Endothelial cell of umbilical vein (primary cell): ENCODE measurements around the gene PRPF18. TPM values are rescaled to one million over a fixed set of nuclear protein-coding genes. Genes with fewer than 3 reads are reported as not detected.

Experiments used
- BruUV-seq: library from RNA; stranded (reverse); fragments of 400-500 nt; replicated peaks from 2 replicates; lab custom pipeline; 2021; lab: Mats Ljungman, UMichigan
- CTCF ChIA-PET: fragments of 300-600, 350-600 bp; sonication (Branson Sonifier 250); formaldehyde crosslinking; loops from one replicate; lab custom pipeline; 2021; ENCODE audit warnings: antibody characterized with exemption, inconsistent platforms; lab: Charles Lee
- POLR2A ChIA-PET: fragments of 300-600, 350-600 bp; sonication (Branson Sonifier 250); formaldehyde crosslinking; loops from one replicate; lab custom pipeline; 2021; ENCODE audit warnings: antibody characterized with exemption, inconsistent platforms; lab: Charles Lee
- DNase-seq: peaks from one replicate; pipeline ENCODE4 v3.0.0-alpha.2; 2011; ENCODE audit warnings: low read depth, low spot score
- FAIRE-seq: peaks from 2 replicates; lab custom pipeline; 2011; peaks lifted over from hg19 to GRCh38; lab: Jason Lieb, UNC
- H2AFZ ChIP-seq: 2 replicates; pipeline ENCODE4 v1.6.0; 2012; ENCODE audit warnings: low read depth, low read length, control low read depth, inconsistent platforms
- H3K27ac ChIP-seq: 2 replicates; pipeline ENCODE4 v1.5.1; 2011; ENCODE audit warnings: low read depth, mild to moderate bottlenecking, control low read depth, low read length, moderate library complexity; ENCODE audit not compliant: insufficient read depth
- H3K27me3 ChIP-seq, 2 experiments: 2 replicates each; pipeline versions ENCODE4 v1.6.0 to v1.6.1; 2011; ENCODE audit warnings: low read length in 2 of 2, mixed read lengths in 1 of 2; ENCODE audit not compliant: control insufficient read depth in 2 of 2, insufficient read depth in 2 of 2
- H3K36me3 ChIP-seq, 2 experiments: 2 replicates in 1 of 2; 3 replicates in 1 of 2; pipeline ENCODE4 v1.5.1; 2011; ENCODE audit warnings: low read length in 2 of 2, mild to moderate bottlenecking in 1 of 2, moderate library complexity in 1 of 2; ENCODE audit not compliant: control insufficient read depth in 2 of 2, insufficient read depth in 2 of 2; ENCODE audit errors: extremely low read depth in 1 of 2
- H3K4me1 ChIP-seq: 3 replicates; pipeline ENCODE4 v1.5.1; 2011; ENCODE audit warnings: mild to moderate bottlenecking, low read length; ENCODE audit not compliant: control insufficient read depth, insufficient read depth; ENCODE audit errors: extremely low read depth
- H3K4me2 ChIP-seq: 2 replicates; pipeline ENCODE4 v1.6.1; 2011; ENCODE audit warnings: low read length, control low read depth, mixed read lengths; ENCODE audit not compliant: insufficient read depth
- H3K4me3 ChIP-seq, 3 experiments: fragments of 200-600 bp in 1 of 3; sonication (generic), shearing (Covaris generic) in 1 of 3; replicated peaks in 1 of 3; 2 replicates each; pipeline ENCODE4 v1.5.1; 2011 to 2016; ENCODE audit warnings: control low read depth in 3 of 3, low read length in 3 of 3, mild to moderate bottlenecking in 2 of 3, inconsistent platforms in 1 of 3, low read depth in 1 of 3, moderate library complexity in 1 of 3; ENCODE audit not compliant: insufficient read depth in 1 of 3
- H3K79me2 ChIP-seq: 2 replicates; pipeline ENCODE4 v1.6.0; 2012; ENCODE audit warnings: low read length, inconsistent platforms; ENCODE audit not compliant: control insufficient read depth, insufficient read depth
- H3K9ac ChIP-seq: replicated peaks from 2 replicates; pipeline ENCODE3; 2011; ENCODE audit warnings: low read length, control low read depth; ENCODE audit not compliant: insufficient read depth; ENCODE audit errors: extremely low read depth
- H3K9me1 ChIP-seq: replicated peaks from 3 replicates; pipeline ENCODE4 v1.6.0; 2011; ENCODE audit warnings: mild to moderate bottlenecking, low read length; ENCODE audit not compliant: control insufficient read depth, insufficient read depth; ENCODE audit errors: extremely low read depth
- H3K9me3 ChIP-seq: replicated peaks from 2 replicates; pipeline ENCODE4 v1.5.1; 2012; ENCODE audit warnings: low read length, inconsistent platforms; ENCODE audit not compliant: control insufficient read depth, insufficient read depth
- H4K20me1 ChIP-seq: replicated peaks from 2 replicates; pipeline ENCODE3; 2011; ENCODE audit warnings: mild to moderate bottlenecking, low read length; ENCODE audit not compliant: control insufficient read depth, insufficient read depth; ENCODE audit errors: extremely low read depth
- EZH2 ChIP-seq: IDR thresholded peaks from 2 replicates; pipeline ENCODE4 v1.6.1; 2012; ENCODE audit warnings: borderline replicate concordance, low read depth, mild to moderate bottlenecking, moderate library complexity, low read length, inconsistent platforms; ENCODE audit not compliant: severe bottlenecking
- FOS ChIP-seq: IDR thresholded peaks from 2 replicates; pipeline ENCODE4 v1.6.1; 2011; ENCODE audit warnings: mild to moderate bottlenecking, low read length, moderate library complexity, borderline replicate concordance; ENCODE audit not compliant: insufficient read depth
- GATA2 ChIP-seq: IDR thresholded peaks from 2 replicates; pipeline ENCODE4 v1.7.0; 2011; ENCODE audit warnings: low read depth, mild to moderate bottlenecking, moderate library complexity, mixed read lengths, low read length; ENCODE audit not compliant: insufficient read length, insufficient read depth
- JUN ChIP-seq: IDR thresholded peaks from 2 replicates; pipeline ENCODE4 v1.6.1; 2011; ENCODE audit warnings: borderline replicate concordance, low read depth; ENCODE audit not compliant: insufficient read length, insufficient read depth
- MAX ChIP-seq: IDR thresholded peaks from 2 replicates; pipeline ENCODE4 v1.6.1; 2011; ENCODE audit not compliant: insufficient read depth, insufficient read length
- MYC ChIP-seq: IDR thresholded peaks from one replicate; pipeline ENCODE4 v1.6.1; 2011; ENCODE audit warnings: mild to moderate bottlenecking, low read depth, low read length
- POLR2A ChIP-seq: IDR thresholded peaks from 2 replicates; pipeline ENCODE4 v1.6.1; 2012; ENCODE audit warnings: low read depth, mild to moderate bottlenecking, control low read depth, low read length
- POLR2AphosphoS5 ChIP-seq: IDR thresholded peaks from 2 replicates; pipeline ENCODE4 v1.6.1; 2012; ENCODE audit warnings: low read depth, mild to moderate bottlenecking, control low read depth, low read length, moderate library complexity; ENCODE audit not compliant: insufficient read depth
- dilution Hi-C: fragments of 300-500 bp; cut with MboI; formaldehyde crosslinking; loops from one replicate; pipeline ENCODE4 v1.15.0; 2019; ENCODE audit warnings: low sequenced_read_pairs; ENCODE audit not compliant: extremely low pct_ligation_motif_present
- intact Hi-C: fragments of 100-400 bp; cut with micrococcal nuclease; formaldehyde crosslinking; loops from one replicate; pipeline ENCODE4 v1.10.0; 2022
- polyA plus RNA-seq, 4 experiments: library from polyadenylated mRNA; depleted of rRNA in 3 of 4; stranded (reverse) in 3 of 4; unstranded in 1 of 4; fragments of >200 nt; gene quantifications; 2 replicates each; pipeline versions ENCODE4 v1.2.1 to v1.2.3, GENCODE V29; 2011 to 2012; ENCODE audit warnings: missing spikeins in 1 of 4
- total RNA-seq: library from RNA; stranded (reverse); gene quantifications from 2 replicates; pipeline ENCODE4 v1.2.3, GENCODE V29; 2021
- TF ChIP-seq, protein P1 (sequence below), 2 donors: IDR thresholded peaks; 1 replicate in 1 of 2; 2 replicates in 1 of 2; pipeline ENCODE4 v1.5.1; 2011; ENCODE audit warnings: low read length in 2 of 2, mild to moderate bottlenecking in 2 of 2, moderate library complexity in 2 of 2, control low read depth in 1 of 2, inconsistent platforms in 1 of 2, low read depth in 1 of 2; ENCODE audit not compliant: insufficient read depth in 1 of 2; ENCODE audit errors: extremely low read depth in 1 of 2

PRPF18 gene
- total and polyA plus RNA-seq, 2 donors (not counting 3 experiments of a cell fraction or from before 2014, with no cell fraction given), result 7.3 to 21.0 TPM

DNA sequence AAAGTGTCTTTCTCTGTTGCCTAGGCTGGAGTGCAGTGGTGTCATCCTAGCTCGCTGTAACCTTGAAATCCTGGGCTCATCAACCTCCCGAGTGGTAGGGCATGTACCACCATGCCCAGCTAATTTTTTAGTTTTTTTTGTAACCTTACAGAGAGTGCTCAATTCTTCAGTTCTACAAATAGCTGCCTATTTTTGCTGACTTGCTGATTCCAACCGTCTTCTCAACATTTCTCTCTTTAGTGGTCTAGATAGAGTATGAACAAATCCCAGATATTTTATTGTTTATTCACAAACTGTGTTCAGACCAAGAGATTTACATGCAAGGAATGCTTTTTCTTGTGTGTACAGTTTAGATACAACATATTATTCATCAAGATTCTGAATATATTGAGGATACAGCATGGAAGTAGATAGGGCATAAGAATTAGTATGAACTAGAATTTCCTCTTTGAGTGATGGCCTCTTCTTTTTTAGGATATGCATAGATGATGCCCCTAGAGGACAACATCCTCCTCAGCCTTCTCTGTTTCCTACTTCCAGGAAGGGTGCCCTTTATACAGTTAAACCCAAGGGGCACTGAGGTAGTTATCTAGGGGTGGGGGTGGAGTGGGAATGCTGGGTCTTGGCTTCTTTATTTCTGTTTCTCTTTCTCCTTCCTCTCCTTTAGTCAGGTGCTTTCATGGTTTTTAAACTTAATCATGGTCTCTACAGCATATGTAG is 26.0 kb downstream of the PRPF18 start:
- dilution Hi-C loops, result no loop called here
- FAIRE-seq, result no peak
- POLR2A ChIA-PET, result no interaction called here

More for the DNA sequence above, 26.0 kb downstream of the PRPF18 start:
- no peaks in the 10 kb centered on the region for H3K79me2 ChIP-seq
- no peak for DNase-seq
- H3K9ac ChIP-seq, result no peak overlapping the region
- no peak overlapping the region for H3K4me2 ChIP-seq
- H3K27me3 ChIP-seq, result no peaks in the 10 kb centered on the region
- CTCF ChIA-PET, result interaction anchor here (0.6 to 2.1 kb wide), 14 partner anchors 9 to 481 kb away, joined by 3 to 7 read pairs (median 3); no protein-coding TSS in a partner anchor
- peaks cover 8% of the 10 kb centered on the region for H3K4me1 ChIP-seq
- no peak overlapping the region for H3K27ac ChIP-seq
- peaks cover 7 to 17% of the 10 kb centered on the region in 2 experiments for H3K36me3 ChIP-seq
- no peak overlapping the region for H2AFZ ChIP-seq
- no peak overlapping the region for H3K4me3 ChIP-seq
- no TSS peak for BruUV-seq
- TF ChIP-seq EZH2 (no peak), POLR2AphosphoS5 (no peak), FOS (no peak), MAX (no peak), MYC (no peak), JUN (no peak), GATA2 (no peak), POLR2A (no peak)
- TF ChIP-seq, protein P1, sequence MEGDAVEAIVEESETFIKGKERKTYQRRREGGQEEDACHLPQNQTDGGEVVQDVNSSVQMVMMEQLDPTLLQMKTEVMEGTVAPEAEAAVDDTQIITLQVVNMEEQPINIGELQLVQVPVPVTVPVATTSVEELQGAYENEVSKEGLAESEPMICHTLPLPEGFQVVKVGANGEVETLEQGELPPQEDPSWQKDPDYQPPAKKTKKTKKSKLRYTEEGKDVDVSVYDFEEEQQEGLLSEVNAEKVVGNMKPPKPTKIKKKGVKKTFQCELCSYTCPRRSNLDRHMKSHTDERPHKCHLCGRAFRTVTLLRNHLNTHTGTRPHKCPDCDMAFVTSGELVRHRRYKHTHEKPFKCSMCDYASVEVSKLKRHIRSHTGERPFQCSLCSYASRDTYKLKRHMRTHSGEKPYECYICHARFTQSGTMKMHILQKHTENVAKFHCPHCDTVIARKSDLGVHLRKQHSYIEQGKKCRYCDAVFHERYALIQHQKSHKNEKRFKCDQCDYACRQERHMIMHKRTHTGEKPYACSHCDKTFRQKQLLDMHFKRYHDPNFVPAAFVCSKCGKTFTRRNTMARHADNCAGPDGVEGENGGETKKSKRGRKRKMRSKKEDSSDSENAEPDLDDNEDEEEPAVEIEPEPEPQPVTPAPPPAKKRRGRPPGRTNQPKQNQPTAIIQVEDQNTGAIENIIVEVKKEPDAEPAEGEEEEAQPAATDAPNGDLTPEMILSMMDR (IDR thresholded peaks at IDR 0.05; ENCODE audit: extremely low read depth in 1 of 2, insufficient read depth in 1 of 2, low read depth in 1 of 2, low read length in 2 of 2), result no peak
- H3K9me3 ChIP-seq, result no peaks in the 10 kb centered on the region
- H4K20me1 ChIP-seq, result no peaks in the 10 kb centered on the region
- intact Hi-C loops, result loop anchor here (1.0 to 10.0 kb wide), 3 partner anchors 48 to 862 kb away; no protein-coding TSS in a partner anchor
- H3K9me1 ChIP-seq, result no peaks in the 10 kb centered on the region
